Skeletal muscle cell (primary cell): ENCODE measurements around the gene ADCY9.

Experiments
- DNase-seq: peaks from one replicate; pipeline ENCODE4 v3.0.0-alpha.2; 2010; ENCODE audit warnings: low read depth
- H3K4me3 ChIP-seq: 2 replicates; pipeline ENCODE4 v1.5.1; 2011; ENCODE audit warnings: low read depth, mild to moderate bottlenecking, control low read depth, low read length, moderate library complexity

Gene ADCY9

DNA sequence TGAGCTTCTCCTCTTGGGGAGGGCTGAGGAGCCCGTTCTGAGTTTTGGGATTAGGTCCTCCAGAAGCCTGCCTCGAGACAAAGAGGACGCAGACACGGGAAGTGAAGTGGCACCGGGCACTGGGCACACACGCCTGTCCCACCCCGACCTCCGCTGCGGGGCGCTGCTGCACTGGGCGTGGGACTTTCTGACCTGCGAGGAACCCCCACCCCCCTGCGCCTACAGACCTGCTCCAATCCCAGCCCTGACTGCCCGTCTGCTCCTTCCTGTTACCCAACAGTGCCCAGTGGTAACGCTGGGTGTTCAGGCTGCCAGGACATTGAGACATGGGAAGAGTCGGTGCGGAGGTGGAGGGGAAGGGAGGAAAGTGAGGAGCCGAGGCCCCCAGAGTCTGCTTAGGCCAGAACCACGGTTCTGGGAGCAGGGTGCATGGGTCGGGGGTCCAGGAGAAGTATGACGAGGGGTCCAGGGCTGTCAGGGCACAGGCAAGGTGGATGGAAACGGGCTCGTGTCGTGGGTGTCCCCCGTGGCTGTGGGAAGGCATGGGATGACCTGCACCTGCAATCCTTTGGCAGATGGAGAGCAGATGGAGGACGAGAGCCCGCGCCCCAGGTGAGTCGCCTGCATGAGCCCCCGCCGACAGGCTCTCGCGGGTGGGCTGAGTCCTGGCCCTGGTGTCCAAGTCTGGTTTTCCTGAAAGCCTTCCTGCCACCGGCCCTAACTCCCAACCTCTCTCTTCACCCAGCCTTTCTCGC lies 123.8 kb downstream of the ADCY9 start:
- no peak for DNase-seq
- no peak overlapping the region for H3K4me3 ChIP-seq

DNA sequence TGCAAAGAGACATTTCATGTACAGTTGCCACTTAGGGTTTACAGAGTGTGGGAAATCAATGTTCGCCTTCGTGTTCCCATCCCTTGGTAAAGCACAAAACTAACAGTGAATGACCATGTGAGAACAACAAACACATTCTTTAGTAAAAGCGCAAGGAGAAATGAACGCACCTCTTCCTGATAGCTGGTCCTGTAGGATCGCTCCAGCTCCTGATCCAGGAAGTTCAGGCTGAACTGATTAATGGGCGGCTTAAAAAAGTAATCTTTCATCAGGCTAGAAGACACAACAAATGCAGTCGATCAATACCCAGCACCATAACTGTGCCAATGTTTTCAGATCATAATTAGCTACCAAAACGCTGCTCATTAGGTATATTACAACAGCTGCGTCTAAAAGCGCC lies 127.4 kb downstream of the ADCY9 start:
- no peak overlapping the region for H3K4me3 ChIP-seq
- DNase-seq, result no peak

DNA sequence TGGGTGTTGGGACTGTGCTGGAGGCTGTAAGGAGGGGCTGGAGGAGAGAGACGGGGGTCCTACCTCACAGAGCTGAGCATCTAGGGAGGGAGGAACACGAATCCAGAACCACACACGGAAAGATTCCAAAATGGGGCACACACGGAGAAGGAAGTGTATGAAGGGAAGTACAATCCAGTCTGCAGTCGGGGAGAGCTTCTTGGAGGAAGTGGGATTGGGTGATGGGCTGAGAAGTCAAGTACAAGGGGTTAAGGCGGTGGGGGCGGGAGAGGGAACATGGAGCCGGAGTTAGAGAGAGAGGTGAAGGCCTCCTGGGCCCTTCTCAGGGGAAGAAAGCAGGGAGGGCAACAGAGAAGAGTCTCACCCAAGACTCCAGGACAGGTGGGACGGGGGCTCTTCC lies 128.2 kb downstream of the ADCY9 start:
- no peak overlapping the region for H3K4me3 ChIP-seq
- DNase-seq, result no peak

GRCh38 chr16:3987231-3987630 lies 129.0 kb downstream of the ADCY9 start:
- DNase-seq, result no peak
- H3K4me3 ChIP-seq, result no peak overlapping the region

DNA sequence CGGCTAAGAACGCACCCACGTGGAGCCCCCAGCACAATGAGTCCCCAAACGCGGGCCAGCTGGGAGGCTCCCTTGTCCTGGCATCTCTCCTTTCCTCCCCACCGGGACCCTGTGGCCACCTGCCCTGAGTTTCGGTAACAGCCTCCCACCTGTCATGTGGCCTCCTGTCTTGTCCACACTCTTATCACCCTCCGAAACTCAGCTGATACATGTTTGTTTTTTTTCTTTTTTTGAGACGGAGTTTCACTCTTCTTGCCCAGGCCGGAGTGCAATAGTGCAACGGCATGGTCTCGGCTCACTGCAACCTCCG lies 130.1 kb downstream of the ADCY9 start:
- DNase-seq, result no peak
- H3K4me3 ChIP-seq, result no peak overlapping the region

DNA sequence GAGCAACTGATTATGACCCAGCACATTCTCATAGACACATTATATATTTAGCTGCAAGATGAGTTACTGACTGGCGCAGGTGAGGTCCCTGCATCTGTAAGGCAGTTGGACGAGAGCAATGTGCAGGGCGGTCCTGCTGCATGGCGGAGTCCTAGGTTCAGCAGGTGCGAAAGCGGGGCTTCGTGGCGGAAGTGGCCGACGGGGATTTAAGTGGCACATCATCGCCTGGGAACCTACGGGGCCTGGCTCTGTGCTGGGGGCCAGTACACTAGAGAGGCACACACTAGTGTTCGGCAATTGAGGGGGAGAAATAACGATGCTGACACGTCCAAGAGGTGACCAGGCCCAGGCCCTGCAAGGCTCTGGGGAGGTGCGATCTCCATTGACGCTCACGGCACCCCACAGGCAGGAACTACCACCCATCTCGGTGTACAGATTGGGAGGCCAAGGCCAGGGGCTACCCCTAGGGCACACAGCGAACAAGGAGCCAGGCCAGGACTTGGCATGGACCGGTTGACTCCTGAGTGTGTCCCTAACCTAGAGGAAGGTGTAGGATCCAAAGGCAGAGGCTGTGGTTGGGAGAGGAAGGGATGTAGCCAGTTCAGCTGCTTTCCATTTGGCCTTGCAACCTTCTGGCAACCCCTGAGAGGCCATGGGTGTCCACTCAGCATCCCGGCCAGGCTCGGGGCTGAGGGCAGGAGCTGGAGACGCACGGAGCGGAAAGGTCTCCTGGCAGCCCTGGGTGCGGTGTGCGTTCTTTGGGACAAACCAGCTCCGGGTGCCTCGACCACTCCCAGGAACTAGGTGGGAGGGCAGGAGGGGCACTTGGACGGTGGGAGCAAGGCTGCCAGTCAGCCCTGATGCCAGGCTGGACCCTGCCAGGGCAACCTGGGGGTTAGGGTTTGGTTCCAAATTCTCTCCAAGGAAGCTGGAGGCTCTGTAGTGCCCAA lies 131.9 kb downstream of the ADCY9 start:
- H3K4me3 ChIP-seq, result no peak overlapping the region
- no peak for DNase-seq

GRCh38 chr16:3983081-3983520 lies 133.1 kb downstream of the ADCY9 start:
- no peak for DNase-seq

GRCh38 chr16:3982216-3982615 lies 134.0 kb downstream of the ADCY9 start:
- no peak for DNase-seq
- no peak overlapping the region for H3K4me3 ChIP-seq

More at GRCh38 chr16:3983081-3983520, 133.1 kb downstream of the ADCY9 start:
- H3K4me3 ChIP-seq, result no peak overlapping the region

GRCh38 chr16:3980253-3981111 lies 135.8 kb downstream of the ADCY9 start:
- peak; percentile 57 for DNase-seq
- H3K4me3 ChIP-seq, result no peak overlapping the region

- DNase-seq, result no peak
- no peak overlapping the region for H3K4me3 ChIP-seq
Observed at GRCh38 chr16:3979518-3979917, 136.7 kb downstream of the ADCY9 start.

DNA sequence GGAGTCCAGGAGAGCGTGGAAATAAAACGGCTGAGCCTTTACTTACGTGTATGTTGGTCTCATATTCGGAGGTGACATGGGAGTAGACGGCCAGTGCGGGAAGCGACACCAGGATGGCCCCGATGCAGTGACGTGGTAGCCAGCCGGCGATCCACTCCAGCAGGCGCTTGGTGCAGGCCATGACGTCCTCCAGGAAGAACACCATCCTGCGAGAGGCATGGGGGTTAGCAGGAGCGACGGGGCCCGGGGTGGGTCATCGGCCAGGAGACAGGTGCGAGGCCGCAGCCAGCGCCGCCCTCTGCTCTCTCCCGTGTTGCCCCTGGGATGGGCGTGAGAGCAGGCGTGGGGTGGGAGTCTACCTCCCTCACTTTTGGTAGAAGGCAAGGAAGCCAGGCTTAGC lies 137.2 kb downstream of the ADCY9 start:
- no peak for DNase-seq
- H3K4me3 ChIP-seq, result no peak overlapping the region

GRCh38 chr16:3977376-3977775 lies 138.9 kb downstream of the ADCY9 start:
- H3K4me3 ChIP-seq, result no peak overlapping the region
- DNase-seq, result no peak

DNA sequence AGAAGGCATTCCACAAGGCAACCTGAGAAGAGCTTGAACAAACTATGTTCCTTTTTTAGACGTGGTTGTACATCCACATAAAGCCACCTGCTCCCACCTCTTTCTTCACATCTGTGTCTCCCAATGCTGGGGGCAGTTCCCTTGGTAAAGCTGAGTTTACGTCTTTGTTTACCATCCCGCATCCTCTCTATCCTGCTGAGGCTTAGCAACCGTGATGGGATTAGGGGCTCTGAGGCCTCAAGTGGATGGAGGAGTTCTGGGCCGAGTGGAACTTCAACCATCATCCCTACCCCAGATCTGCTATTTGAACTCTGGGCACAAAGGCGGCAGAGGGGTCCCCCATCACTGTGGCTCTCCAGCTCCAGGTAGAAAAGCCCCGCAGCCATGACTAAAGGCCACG lies 141.5 kb downstream of the ADCY9 start:
- DNase-seq, result no peak
- no peak overlapping the region for H3K4me3 ChIP-seq

GRCh38 chr16:3971706-3972105 lies 144.5 kb downstream of the ADCY9 start:
- H3K4me3 ChIP-seq, result no peak overlapping the region

GRCh38 chr16:3971261-3971660 lies 145.0 kb downstream of the ADCY9 start:
- no peak overlapping the region for H3K4me3 ChIP-seq
- peak; percentile 66 for DNase-seq

More at GRCh38 chr16:3971706-3972105, 144.5 kb downstream of the ADCY9 start:
- DNase-seq, result no peak

GRCh38 chr16:3968551-3968950 lies 147.7 kb downstream of the ADCY9 start:
- DNase-seq, result no peak
- no peak overlapping the region for H3K4me3 ChIP-seq

GRCh38 chr16:3966681-3967080 lies 149.6 kb downstream of the ADCY9 start:
- H3K4me3 ChIP-seq, result no peak overlapping the region
- no peak for DNase-seq

GRCh38 chr16:3965781-3966582 lies 150.3 kb downstream of the ADCY9 start:
- DNase-seq, result no peak
- no peak overlapping the region for H3K4me3 ChIP-seq

- DNase-seq, result no peak
- no peak overlapping the region for H3K4me3 ChIP-seq
Observed at GRCh38 chr16:3965306-3965705, 150.9 kb downstream of the ADCY9 start.
